HepG2 (cell line): ENCODE data around the gene AKR1C4. TPM values are rescaled to one million over a fixed set of nuclear protein-coding genes. Genes with fewer than 3 reads are reported as not detected.

ENCODE experiments used
- JUNB ChIP-seq: sonication (generic); formaldehyde crosslinking; IDR thresholded peaks from 2 replicates; pipeline ENCODE4 v1.8.0; 2022; ENCODE audit warnings: missing genetic modification reagents, mild to moderate bottlenecking, borderline replicate concordance
- MTA1 ChIP-seq: sonication (generic); formaldehyde crosslinking; IDR thresholded peaks from 2 replicates; pipeline ENCODE4 v1.4.0; 2020; ENCODE audit warnings: missing genetic modification reagents, mild to moderate bottlenecking, borderline replicate concordance
- RBM22 ChIP-seq: fragments of 200-400 bp; formaldehyde crosslinking; optimal IDR thresholded peaks from 2 replicates; pipeline ENCODE3; 2017; ENCODE audit warnings: mild to moderate bottlenecking, low read length, moderate library complexity
- TRIM24 ChIP-seq: sonication (generic); formaldehyde crosslinking; IDR thresholded peaks from 2 replicates; pipeline ENCODE4 v1.8.0; 2022; ENCODE audit warnings: mild to moderate bottlenecking, missing genetic modification reagents
- ZBTB14 ChIP-seq: sonication (generic); formaldehyde crosslinking; IDR thresholded peaks from 2 replicates; pipeline ENCODE4 v1.4.0; 2020; ENCODE audit warnings: missing genetic modification reagents
- ZFY ChIP-seq: sonication (generic); formaldehyde crosslinking; IDR thresholded peaks from 2 replicates; pipeline ENCODE4 v1.4.0; 2020; ENCODE audit warnings: missing genetic modification reagents
- ZNF280D ChIP-seq: sonication (generic); formaldehyde crosslinking; IDR thresholded peaks from 2 replicates; pipeline ENCODE4 v1.5.1; 2020; ENCODE audit warnings: mild to moderate bottlenecking, missing genetic modification reagents
- ZNF335 ChIP-seq: sonication (generic); formaldehyde crosslinking; IDR thresholded peaks from 2 replicates; pipeline ENCODE4 v1.4.0; 2020; ENCODE audit warnings: missing genetic modification reagents
- ZNF34 ChIP-seq: sonication (generic); formaldehyde crosslinking; IDR thresholded peaks from 2 replicates; pipeline ENCODE4 v1.4.0; 2020; ENCODE audit warnings: mild to moderate bottlenecking, missing genetic modification reagents, borderline replicate concordance
- ZNF558 ChIP-seq: sonication (generic); formaldehyde crosslinking; IDR thresholded peaks from 2 replicates; pipeline ENCODE4 v1.9.0; 2022; ENCODE audit warnings: mild to moderate bottlenecking, missing genetic modification reagents, borderline replicate concordance
- ZNF83 ChIP-seq: sonication (generic); formaldehyde crosslinking; IDR thresholded peaks from 2 replicates; pipeline ENCODE4 v1.4.0; 2020; ENCODE audit warnings: missing genetic modification reagents, mild to moderate bottlenecking, borderline replicate concordance
- polyA plus RNA-seq, 8 experiments: library from polyadenylated mRNA; depleted of rRNA in 3 of 8; stranded (reverse) in 7 of 8; unstranded in 1 of 8; fragments of >200 nt; fragmentation: Illumina TruSeq in 4 of 8; extraction: Trizol in 4 of 8; gene quantifications; 2 replicates each; pipeline versions ENCODE4 v1.2.1 to v1.2.3, GENCODE V29; 2011 to 2016; ENCODE audit warnings: low read depth in 4 of 8, missing spikeins in 1 of 8, mixed read lengths in 1 of 8; ENCODE audit not compliant: insufficient read depth in 1 of 8
- total RNA-seq, 5 experiments: library from RNA; depleted of rRNA; stranded (reverse); fragments of >200 nt; fragmentation: Illumina TruSeq; extraction: Trizol; gene quantifications; 2 replicates each; pipeline ENCODE4 v1.2.3, GENCODE V29; 2016; ENCODE audit warnings: low read depth in 1 of 5
- TF ChIP-seq, protein P1 (sequence below): sonication (generic); formaldehyde crosslinking; IDR thresholded peaks from 2 replicates; pipeline ENCODE4 v1.4.0; 2020; ENCODE audit warnings: missing genetic modification reagents
- TF ChIP-seq, protein P2 (sequence below): sonication (generic); formaldehyde crosslinking; IDR thresholded peaks from 2 replicates; pipeline ENCODE4 v1.5.0; 2020; ENCODE audit warnings: mild to moderate bottlenecking, missing genetic modification reagents, borderline replicate concordance
- TF ChIP-seq, protein P3 (sequence below): sonication (generic); formaldehyde crosslinking; IDR thresholded peaks from 2 replicates; pipeline ENCODE4 v1.8.0; 2022; ENCODE audit warnings: missing genetic modification reagents, low read depth, mild to moderate bottlenecking, borderline replicate concordance

Gene AKR1C4
- total and polyA plus RNA-seq, 2 of the 13 experiments (the other 11 are each of a cell fraction or from before 2014, with no cell fraction given) = 0.18 to 1.3 TPM

DNA sequence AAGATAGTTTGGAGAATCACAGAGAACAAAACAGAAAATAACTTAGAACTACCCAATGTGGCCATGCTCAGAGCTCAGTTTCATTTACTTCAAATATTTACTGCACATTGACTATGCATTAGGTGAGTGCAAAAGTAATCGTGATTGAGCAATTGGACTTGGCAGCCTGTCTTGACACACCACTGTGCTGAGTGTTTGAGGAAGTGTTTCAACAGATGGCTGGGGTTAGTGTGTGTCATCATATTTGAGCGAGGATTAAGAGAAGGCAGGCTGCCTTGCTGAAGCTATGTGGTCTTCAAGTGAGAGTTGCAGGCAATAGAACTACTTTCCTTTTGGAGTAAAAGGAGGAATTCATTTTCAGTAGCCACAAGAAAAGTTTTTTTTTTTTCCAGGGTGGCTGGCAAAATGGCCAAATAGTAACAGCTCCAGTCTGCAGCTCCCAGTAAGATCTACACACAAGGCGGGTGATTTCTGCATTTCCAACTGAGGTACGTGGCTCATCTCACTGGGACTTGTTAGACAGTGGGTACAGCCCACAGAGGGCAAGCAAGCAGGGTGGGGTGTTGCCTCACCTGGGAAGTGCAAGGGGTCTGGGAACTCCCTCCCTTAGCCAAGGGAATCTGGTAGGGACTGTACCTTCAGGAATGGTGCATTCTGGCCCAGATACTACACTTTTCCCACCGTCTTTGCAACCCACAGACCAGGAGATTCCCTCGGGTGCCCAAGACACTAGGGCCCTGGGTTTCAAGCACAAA lies 37.6 kb downstream of the AKR1C4 start (continued):
- TF ChIP-seq, protein P1, sequence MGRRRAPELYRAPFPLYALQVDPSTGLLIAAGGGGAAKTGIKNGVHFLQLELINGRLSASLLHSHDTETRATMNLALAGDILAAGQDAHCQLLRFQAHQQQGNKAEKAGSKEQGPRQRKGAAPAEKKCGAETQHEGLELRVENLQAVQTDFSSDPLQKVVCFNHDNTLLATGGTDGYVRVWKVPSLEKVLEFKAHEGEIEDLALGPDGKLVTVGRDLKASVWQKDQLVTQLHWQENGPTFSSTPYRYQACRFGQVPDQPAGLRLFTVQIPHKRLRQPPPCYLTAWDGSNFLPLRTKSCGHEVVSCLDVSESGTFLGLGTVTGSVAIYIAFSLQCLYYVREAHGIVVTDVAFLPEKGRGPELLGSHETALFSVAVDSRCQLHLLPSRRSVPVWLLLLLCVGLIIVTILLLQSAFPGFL (CRISPR knock-in tag) = no peak
- TF ChIP-seq ZNF34 (peak; percentile 49; the same call in 1 of the 2 replicates), ZNF335 (CRISPR knock-in tag) (no peak; the same call in 1 of the 2 replicates), TRIM24 (CRISPR knock-in tag) (peak; percentile 96), ZNF280D (CRISPR knock-in tag) (peak; percentile 89), ZFY (CRISPR knock-in tag) (no peak), ZNF558 (CRISPR knock-in tag) (no peak), ZBTB14 (CRISPR knock-in tag) (no peak), MTA1 (CRISPR knock-in tag) (no peak), RBM22 (no peak), ZNF83 (no peak), JUNB (CRISPR knock-in tag) (no peak)
- TF ChIP-seq, protein P2, sequence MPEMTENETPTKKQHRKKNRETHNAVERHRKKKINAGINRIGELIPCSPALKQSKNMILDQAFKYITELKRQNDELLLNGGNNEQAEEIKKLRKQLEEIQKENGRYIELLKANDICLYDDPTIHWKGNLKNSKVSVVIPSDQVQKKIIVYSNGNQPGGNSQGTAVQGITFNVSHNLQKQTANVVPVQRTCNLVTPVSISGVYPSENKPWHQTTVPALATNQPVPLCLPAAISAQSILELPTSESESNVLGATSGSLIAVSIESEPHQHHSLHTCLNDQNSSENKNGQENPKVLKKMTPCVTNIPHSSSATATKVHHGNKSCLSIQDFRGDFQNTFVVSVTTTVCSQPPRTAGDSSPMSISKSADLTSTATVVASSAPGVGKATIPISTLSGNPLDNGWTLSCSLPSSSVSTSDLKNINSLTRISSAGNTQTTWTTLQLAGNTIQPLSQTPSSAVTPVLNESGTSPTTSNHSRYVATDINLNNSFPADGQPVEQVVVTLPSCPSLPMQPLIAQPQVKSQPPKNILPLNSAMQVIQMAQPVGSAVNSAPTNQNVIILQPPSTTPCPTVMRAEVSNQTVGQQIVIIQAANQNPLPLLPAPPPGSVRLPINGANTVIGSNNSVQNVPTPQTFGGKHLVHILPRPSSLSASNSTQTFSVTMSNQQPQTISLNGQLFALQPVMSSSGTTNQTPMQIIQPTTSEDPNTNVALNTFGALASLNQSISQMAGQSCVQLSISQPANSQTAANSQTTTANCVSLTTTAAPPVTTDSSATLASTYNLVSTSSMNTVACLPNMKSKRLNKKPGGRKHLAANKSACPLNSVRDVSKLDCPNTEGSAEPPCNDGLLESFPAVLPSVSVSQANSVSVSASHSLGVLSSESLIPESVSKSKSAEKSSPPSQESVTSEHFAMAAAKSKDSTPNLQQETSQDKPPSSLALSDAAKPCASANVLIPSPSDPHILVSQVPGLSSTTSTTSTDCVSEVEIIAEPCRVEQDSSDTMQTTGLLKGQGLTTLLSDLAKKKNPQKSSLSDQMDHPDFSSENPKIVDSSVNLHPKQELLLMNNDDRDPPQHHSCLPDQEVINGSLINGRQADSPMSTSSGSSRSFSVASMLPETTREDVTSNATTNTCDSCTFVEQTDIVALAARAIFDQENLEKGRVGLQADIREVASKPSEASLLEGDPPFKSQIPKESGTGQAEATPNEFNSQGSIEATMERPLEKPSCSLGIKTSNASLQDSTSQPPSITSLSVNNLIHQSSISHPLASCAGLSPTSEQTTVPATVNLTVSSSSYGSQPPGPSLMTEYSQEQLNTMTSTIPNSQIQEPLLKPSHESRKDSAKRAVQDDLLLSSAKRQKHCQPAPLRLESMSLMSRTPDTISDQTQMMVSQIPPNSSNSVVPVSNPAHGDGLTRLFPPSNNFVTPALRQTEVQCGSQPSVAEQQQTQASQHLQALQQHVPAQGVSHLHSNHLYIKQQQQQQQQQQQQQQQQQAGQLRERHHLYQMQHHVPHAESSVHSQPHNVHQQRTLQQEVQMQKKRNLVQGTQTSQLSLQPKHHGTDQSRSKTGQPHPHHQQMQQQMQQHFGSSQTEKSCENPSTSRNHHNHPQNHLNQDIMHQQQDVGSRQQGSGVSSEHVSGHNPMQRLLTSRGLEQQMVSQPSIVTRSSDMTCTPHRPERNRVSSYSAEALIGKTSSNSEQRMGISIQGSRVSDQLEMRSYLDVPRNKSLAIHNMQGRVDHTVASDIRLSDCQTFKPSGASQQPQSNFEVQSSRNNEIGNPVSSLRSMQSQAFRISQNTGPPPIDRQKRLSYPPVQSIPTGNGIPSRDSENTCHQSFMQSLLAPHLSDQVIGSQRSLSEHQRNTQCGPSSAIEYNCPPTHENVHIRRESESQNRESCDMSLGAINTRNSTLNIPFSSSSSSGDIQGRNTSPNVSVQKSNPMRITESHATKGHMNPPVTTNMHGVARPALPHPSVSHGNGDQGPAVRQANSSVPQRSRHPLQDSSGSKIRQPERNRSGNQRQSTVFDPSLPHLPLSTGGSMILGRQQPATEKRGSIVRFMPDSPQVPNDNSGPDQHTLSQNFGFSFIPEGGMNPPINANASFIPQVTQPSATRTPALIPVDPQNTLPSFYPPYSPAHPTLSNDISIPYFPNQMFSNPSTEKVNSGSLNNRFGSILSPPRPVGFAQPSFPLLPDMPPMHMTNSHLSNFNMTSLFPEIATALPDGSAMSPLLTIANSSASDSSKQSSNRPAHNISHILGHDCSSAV (CRISPR knock-in tag) = no peak
- TF ChIP-seq, protein P3, sequence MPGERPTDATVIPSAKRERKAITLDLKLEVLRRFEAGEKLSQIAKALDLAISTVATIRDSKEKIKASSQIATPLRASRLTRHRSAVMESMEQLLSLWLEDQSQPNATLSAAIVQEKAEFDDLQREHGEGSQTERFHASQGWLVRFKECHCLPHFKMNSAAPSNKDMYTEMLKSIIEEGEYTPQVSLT (CRISPR knock-in tag) = no peak
